ENCODE data around the gene EIF4EBP2.

The EIF4EBP2 gene

GRCh38 chr10:70378122-70378521, 25.8 kb upstream of the EIF4EBP2 start:
- no peak for DNase-seq (ENCODE audit: low read depth in 2 of 2)

- no peak for DNase-seq (ENCODE audit: low read depth in 2 of 2)
Measured at GRCh38 chr10:70379581-70380176, 24.3 kb upstream of the EIF4EBP2 start.

GRCh38 chr10:70380350-70381135, 23.4 kb upstream of the EIF4EBP2 start:
- DNase-seq (ENCODE audit: low read depth in 2 of 2) = no peak

GRCh38 chr10:70381471-70382421, 22.2 kb upstream of the EIF4EBP2 start:
- peak in 1 of 2 donors; percentile 26 for DNase-seq (ENCODE audit: low read depth in 2 of 2)

- no peak for DNase-seq (ENCODE audit: low read depth in 2 of 2)
Measured at GRCh38 chr10:70391654-70392053, 12.3 kb upstream of the EIF4EBP2 start.

GRCh38 chr10:70396140-70396539, 7.8 kb upstream of the EIF4EBP2 start:
- no peak for DNase-seq (ENCODE audit: low read depth in 2 of 2)

- no peak for DNase-seq (ENCODE audit: low read depth in 2 of 2)
Measured at GRCh38 chr10:70399177-70399576, 4.8 kb upstream of the EIF4EBP2 start.

GRCh38 chr10:70403483-70404035, 386 bp upstream of the EIF4EBP2 start:
- no peak for DNase-seq (ENCODE audit: low read depth in 2 of 2)

GRCh38 chr10:70404787-70405036, 767 bp downstream of the EIF4EBP2 start:
- DNase-seq (ENCODE audit: low read depth in 2 of 2) = no peak

GRCh38 chr10:70405037-70405824, 1.3 kb downstream of the EIF4EBP2 start:
- no peak for DNase-seq (ENCODE audit: low read depth in 2 of 2)

GRCh38 chr10:70409772-70410171, 5.8 kb downstream of the EIF4EBP2 start:
- DNase-seq (ENCODE audit: low read depth in 2 of 2) = no peak

- no peak for DNase-seq (ENCODE audit: low read depth in 2 of 2)
Measured at GRCh38 chr10:70410608-70411007, 6.7 kb downstream of the EIF4EBP2 start.

- DNase-seq (ENCODE audit: low read depth in 2 of 2) = no peak
Measured at GRCh38 chr10:70412356-70412755, 8.4 kb downstream of the EIF4EBP2 start.

- DNase-seq (ENCODE audit: low read depth in 2 of 2) = no peak
Measured at GRCh38 chr10:70417568-70417967, 13.6 kb downstream of the EIF4EBP2 start.

- DNase-seq (ENCODE audit: low read depth in 2 of 2) = no peak
Measured at GRCh38 chr10:70418229-70418628, 14.3 kb downstream of the EIF4EBP2 start.

- no peak for DNase-seq (ENCODE audit: low read depth in 2 of 2)
Measured at GRCh38 chr10:70418713-70419112, 14.8 kb downstream of the EIF4EBP2 start.

- DNase-seq (ENCODE audit: low read depth in 2 of 2) = no peak
Measured at GRCh38 chr10:70424320-70424719, 20.4 kb downstream of the EIF4EBP2 start.

GRCh38 chr10:70425096-70425495, 21.2 kb downstream of the EIF4EBP2 start:
- DNase-seq (ENCODE audit: low read depth in 2 of 2) = no peak

GRCh38 chr10:70426823-70427222, 22.9 kb downstream of the EIF4EBP2 start:
- DNase-seq (ENCODE audit: low read depth in 2 of 2) = no peak

GRCh38 chr10:70430493-70431445, 26.8 kb downstream of the EIF4EBP2 start:
- no peak for DNase-seq (ENCODE audit: low read depth in 2 of 2)

Data from stimulated activated CD4-positive, alpha-beta T cell treated with anti-CD3 and anti-CD28 coated beads, Interleukin-1b, Interleukin-23, amount 100 ng/mL, for 4 hours (primary cell).